WTC11 (cell line): ENCODE data around the gene ZNF488. TPM values are rescaled to one million over a fixed set of nuclear protein-coding genes. Genes with fewer than 3 reads are reported as not detected.
A peak's percentile ranks its signal among the peaks of the same experiment; 100 is the strongest.

Source experiments
- ATAC-seq: fragments of 200-7000 bp; cut with Tn5 transposase; 2 replicates; pipeline ENCODE4 v1.10.0; 2021; ENCODE audit warnings: mild to moderate bottlenecking, moderate library complexity
- CTCF ChIA-PET: fragments of 300-600 bp; sonication (Branson Sonifier 250); formaldehyde crosslinking; loops from one replicate; lab custom pipeline; 2021; ENCODE audit warnings: antibody characterized with exemption; lab: Charles Lee
- POLR2A ChIA-PET: fragments of 350-600 bp; sonication (Branson Sonifier 250); formaldehyde crosslinking; loops from one replicate; lab custom pipeline; 2021; ENCODE audit warnings: antibody characterized with exemption; lab: Charles Lee
- DNase-seq: peaks from one replicate; pipeline ENCODE4 v3.0.0; 2021; ENCODE audit warnings: low spot score
- H3K27ac Mint-ChIP-seq: 2 replicates; pipeline ENCODE4 v1.8.0; 2021; ENCODE audit warnings: mixed read lengths
- H3K27me3 Mint-ChIP-seq: 2 replicates; pipeline ENCODE4 v1.8.0; 2021; ENCODE audit warnings: low read depth, mild to moderate bottlenecking, moderate library complexity, mixed read lengths
- H3K36me3 Mint-ChIP-seq: 2 replicates; pipeline ENCODE4 v1.8.0; 2021; ENCODE audit warnings: mixed read lengths
- H3K4me1 Mint-ChIP-seq: 2 replicates; pipeline ENCODE4 v1.8.0; 2022; ENCODE audit warnings: mixed read lengths
- H3K4me3 Mint-ChIP-seq: 2 replicates; pipeline ENCODE4 v1.8.0; 2021; ENCODE audit warnings: mild to moderate bottlenecking, moderate library complexity, mixed read lengths
- H3K9me3 Mint-ChIP-seq: 2 replicates; pipeline ENCODE4 v1.8.0; 2021; ENCODE audit warnings: mixed read lengths
- ARID4B ChIP-seq: sonication (generic); formaldehyde crosslinking; IDR thresholded peaks from 2 replicates; pipeline ENCODE4 v1.8.0; 2023; ENCODE audit warnings: missing genetic modification reagents, mild to moderate bottlenecking, borderline replicate concordance
- ATF3 ChIP-seq: sonication (generic); formaldehyde crosslinking; conservative IDR thresholded peaks from 2 replicates; pipeline ENCODE4 v1.8.1; 2022; ENCODE audit warnings: mild to moderate bottlenecking, missing genetic modification reagents
- CREB1 ChIP-seq: sonication (generic); formaldehyde crosslinking; IDR thresholded peaks from 2 replicates; pipeline ENCODE4 v1.8.0; 2023; ENCODE audit warnings: mild to moderate bottlenecking, missing genetic modification reagents
- E2F1 ChIP-seq: sonication (generic); formaldehyde crosslinking; IDR thresholded peaks from 2 replicates; pipeline ENCODE4 v1.8.0; 2022; ENCODE audit warnings: mild to moderate bottlenecking, missing genetic modification reagents
- FOXK1 ChIP-seq: sonication (generic); formaldehyde crosslinking; IDR thresholded peaks from 2 replicates; pipeline ENCODE4 v1.8.0; 2022; ENCODE audit warnings: mild to moderate bottlenecking, moderate library complexity, missing genetic modification reagents
- GABPB1 ChIP-seq: sonication (generic); formaldehyde crosslinking; IDR thresholded peaks from 2 replicates; pipeline ENCODE4 v1.8.1; 2023; ENCODE audit warnings: mild to moderate bottlenecking, missing genetic modification reagents
- GRHL2 ChIP-seq: fragments of 250-450 bp; sonication (Bioruptor Pico); IDR thresholded peaks from 2 replicates; pipeline ENCODE4 v1.8.0; 2022; ENCODE audit warnings: mild to moderate bottlenecking, moderate library complexity; ENCODE audit not compliant: insufficient replicate concordance, severe bottlenecking
- HMGA2 ChIP-seq: fragments of 250-450 bp; sonication (Bioruptor Pico); IDR thresholded peaks from 2 replicates; pipeline ENCODE4 v1.4.0; 2021; ENCODE audit warnings: mild to moderate bottlenecking, moderate library complexity
- IRF2 ChIP-seq: sonication (generic); formaldehyde crosslinking; IDR thresholded peaks from 2 replicates; pipeline ENCODE4 v1.8.0; 2022; ENCODE audit warnings: low read depth, missing genetic modification reagents, borderline replicate concordance
- JAZF1 ChIP-seq: fragments of 250-450 bp; sonication (Bioruptor Pico); IDR thresholded peaks from 2 replicates; pipeline ENCODE4 v1.9.0; 2021; ENCODE audit warnings: moderate library complexity, mild to moderate bottlenecking, inconsistent platforms
- MYBL2 ChIP-seq: sonication (generic); formaldehyde crosslinking; IDR thresholded peaks from 2 replicates; pipeline ENCODE4 v1.8.1; 2023; ENCODE audit warnings: mild to moderate bottlenecking, moderate library complexity, missing genetic modification reagents
- NR3C1 ChIP-seq: sonication (generic); formaldehyde crosslinking; conservative IDR thresholded peaks from 2 replicates; pipeline ENCODE4 v1.8.1; 2023; ENCODE audit warnings: low read depth, mild to moderate bottlenecking, missing genetic modification reagents
- SMAD4 ChIP-seq: sonication (generic); formaldehyde crosslinking; IDR thresholded peaks from 2 replicates; pipeline ENCODE4 v1.8.0; 2022; ENCODE audit warnings: mild to moderate bottlenecking, missing genetic modification reagents
- USF2 ChIP-seq: sonication (generic); formaldehyde crosslinking; IDR thresholded peaks from 2 replicates; pipeline ENCODE4 v1.8.1; 2023; ENCODE audit warnings: mild to moderate bottlenecking, missing genetic modification reagents, moderate library complexity
- ZNF232 ChIP-seq: sonication (generic); formaldehyde crosslinking; IDR thresholded peaks from 2 replicates; pipeline ENCODE4 v1.8.0; 2022; ENCODE audit warnings: mild to moderate bottlenecking, missing genetic modification reagents
- ZNF263 ChIP-seq: sonication (generic); formaldehyde crosslinking; IDR thresholded peaks from 2 replicates; pipeline ENCODE4 v1.8.1; 2022; ENCODE audit warnings: low read depth, mild to moderate bottlenecking, moderate library complexity, missing genetic modification reagents
- ZNF671 ChIP-seq: fragments of 250-450 bp; sonication (Bioruptor Pico); IDR thresholded peaks from 2 replicates; pipeline ENCODE4 v1.8.0; 2021; ENCODE audit warnings: mild to moderate bottlenecking
- total RNA-seq: library from RNA; stranded (reverse); gene quantifications from 3 replicates; pipeline ENCODE4 v1.2.3, GENCODE V29; 2021
- TF ChIP-seq, protein P1 (sequence below): sonication (generic); formaldehyde crosslinking; IDR thresholded peaks from 2 replicates; pipeline ENCODE4 v1.8.0; 2022; ENCODE audit warnings: mild to moderate bottlenecking, missing genetic modification reagents
- TF ChIP-seq, protein P2 (sequence below): sonication (generic); formaldehyde crosslinking; IDR thresholded peaks from 2 replicates; pipeline ENCODE4 v1.8.0; 2022; ENCODE audit warnings: mild to moderate bottlenecking, missing genetic modification reagents
- TF ChIP-seq, protein P3 (sequence below): sonication (generic); formaldehyde crosslinking; IDR thresholded peaks from 2 replicates; pipeline ENCODE4 v1.8.0; 2023; ENCODE audit warnings: missing genetic modification reagents
- TF ChIP-seq, protein P4 (sequence below): sonication (generic); formaldehyde crosslinking; IDR thresholded peaks from 2 replicates; pipeline ENCODE4 v1.8.1; 2023; ENCODE audit warnings: mild to moderate bottlenecking, missing genetic modification reagents, moderate library complexity

Gene ZNF488
- total RNA-seq, 1 experiment from 2014 or later: 8.7 TPM

DNA sequence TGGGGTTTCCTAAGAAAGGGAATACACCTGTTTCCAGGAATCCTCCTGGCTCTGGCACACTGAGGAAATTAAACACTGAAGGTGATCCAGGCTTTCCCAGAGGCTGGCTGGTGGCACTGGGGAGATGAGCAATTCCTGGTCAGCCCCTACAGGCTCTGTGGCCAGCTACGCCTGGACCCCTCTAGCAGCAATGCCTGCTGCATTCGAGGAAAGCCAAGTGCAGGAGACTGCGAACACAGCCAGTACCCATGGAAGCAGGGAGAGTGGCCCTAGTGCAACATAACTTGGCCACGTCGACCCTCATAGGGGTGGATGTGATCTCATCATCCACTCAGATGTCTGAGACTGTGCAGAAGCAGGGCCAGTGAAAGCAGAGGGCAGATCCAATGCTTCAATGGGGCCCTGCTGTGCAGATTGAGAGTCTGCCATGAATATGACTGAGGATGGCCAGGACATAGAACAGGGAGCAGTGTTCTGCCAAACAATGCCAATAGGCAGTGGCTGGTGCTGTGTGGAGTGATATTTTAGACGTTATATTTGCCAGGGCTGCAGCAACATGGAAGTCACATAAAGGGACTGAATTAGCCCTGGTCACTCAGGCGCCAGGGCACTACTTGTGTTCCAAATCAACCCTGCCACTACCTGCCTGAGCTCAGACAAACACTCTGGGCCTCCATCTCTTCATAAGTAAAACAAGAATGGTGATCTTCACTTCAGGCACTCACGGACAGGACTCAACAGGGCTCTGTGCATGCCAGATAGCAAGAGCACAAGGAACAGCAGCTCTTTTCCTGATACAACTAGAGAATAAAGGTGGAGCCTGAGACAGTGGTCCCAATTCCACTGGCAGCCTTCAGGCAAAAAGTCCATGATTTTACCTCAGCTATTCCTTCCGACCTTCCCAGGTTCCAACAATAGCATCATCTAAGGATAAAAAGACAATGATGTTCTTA, 2.4 kb downstream of the ZNF488 start:
- H3K4me1 Mint-ChIP-seq: peaks cover 39% of the 10 kb centered on the region
- DNase-seq: no peak
- ATAC-seq: no peak
- TF ChIP-seq JAZF1 (CRISPR knock-in tag): no peak
- TF ChIP-seq SMAD4 (CRISPR knock-in tag): no peak
- TF ChIP-seq ZNF232 (CRISPR knock-in tag): no peak
- TF ChIP-seq MYBL2 (CRISPR knock-in tag): no peak
- no peak for TF ChIP-seq E2F1 (CRISPR knock-in tag)
- TF ChIP-seq USF2: no peak
- TF ChIP-seq, protein P1, sequence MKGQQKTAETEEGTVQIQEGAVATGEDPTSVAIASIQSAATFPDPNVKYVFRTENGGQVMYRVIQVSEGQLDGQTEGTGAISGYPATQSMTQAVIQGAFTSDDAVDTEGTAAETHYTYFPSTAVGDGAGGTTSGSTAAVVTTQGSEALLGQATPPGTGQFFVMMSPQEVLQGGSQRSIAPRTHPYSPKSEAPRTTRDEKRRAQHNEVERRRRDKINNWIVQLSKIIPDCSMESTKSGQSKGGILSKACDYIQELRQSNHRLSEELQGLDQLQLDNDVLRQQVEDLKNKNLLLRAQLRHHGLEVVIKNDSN (CRISPR knock-in tag): no peak
- TF ChIP-seq, protein P2, sequence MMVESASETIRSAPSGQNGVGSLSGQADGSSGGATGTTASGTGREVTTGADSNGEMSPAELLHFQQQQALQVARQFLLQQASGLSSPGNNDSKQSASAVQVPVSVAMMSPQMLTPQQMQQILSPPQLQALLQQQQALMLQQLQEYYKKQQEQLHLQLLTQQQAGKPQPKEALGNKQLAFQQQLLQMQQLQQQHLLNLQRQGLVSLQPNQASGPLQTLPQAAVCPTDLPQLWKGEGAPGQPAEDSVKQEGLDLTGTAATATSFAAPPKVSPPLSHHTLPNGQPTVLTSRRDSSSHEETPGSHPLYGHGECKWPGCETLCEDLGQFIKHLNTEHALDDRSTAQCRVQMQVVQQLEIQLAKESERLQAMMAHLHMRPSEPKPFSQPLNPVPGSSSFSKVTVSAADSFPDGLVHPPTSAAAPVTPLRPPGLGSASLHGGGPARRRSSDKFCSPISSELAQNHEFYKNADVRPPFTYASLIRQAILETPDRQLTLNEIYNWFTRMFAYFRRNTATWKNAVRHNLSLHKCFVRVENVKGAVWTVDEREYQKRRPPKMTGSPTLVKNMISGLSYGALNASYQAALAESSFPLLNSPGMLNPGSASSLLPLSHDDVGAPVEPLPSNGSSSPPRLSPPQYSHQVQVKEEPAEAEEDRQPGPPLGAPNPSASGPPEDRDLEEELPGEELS: no peak
- no peak for TF ChIP-seq NR3C1 (CRISPR knock-in tag)
- no peak for TF ChIP-seq CREB1
- TF ChIP-seq FOXK1 (CRISPR knock-in tag): no peak
- TF ChIP-seq GABPB1: no peak
- no peak for TF ChIP-seq HMGA2
- no peak for TF ChIP-seq ARID4B (CRISPR knock-in tag)
- TF ChIP-seq, all 79 proteins: peak for 0
- peaks cover 10% of the 10 kb centered on the region for H3K36me3 Mint-ChIP-seq
- ChIA-PET POLR2A (no interaction called here), CTCF (interaction anchor here (1.4 kb wide), 1 partner anchor 41 kb away, joined by 4 read pairs; no protein-coding TSS in a partner anchor)
- peaks cover 15% of the 10 kb centered on the region for H3K27me3 Mint-ChIP-seq
- peak overlapping the region; percentile 15 for H3K4me3 Mint-ChIP-seq
- H3K27ac Mint-ChIP-seq: peak overlapping the region; percentile 57; the same call in 1 of the 2 replicates
- H3K9me3 Mint-ChIP-seq: peaks cover 11% of the 10 kb centered on the region

GRCh38 chr10:47381103-47381395, 3.0 kb downstream of the ZNF488 start:
- no peak overlapping the region for H3K27ac Mint-ChIP-seq
- TF ChIP-seq IRF2: no peak
- no peak for TF ChIP-seq HMGA2
- TF ChIP-seq, protein P3, sequence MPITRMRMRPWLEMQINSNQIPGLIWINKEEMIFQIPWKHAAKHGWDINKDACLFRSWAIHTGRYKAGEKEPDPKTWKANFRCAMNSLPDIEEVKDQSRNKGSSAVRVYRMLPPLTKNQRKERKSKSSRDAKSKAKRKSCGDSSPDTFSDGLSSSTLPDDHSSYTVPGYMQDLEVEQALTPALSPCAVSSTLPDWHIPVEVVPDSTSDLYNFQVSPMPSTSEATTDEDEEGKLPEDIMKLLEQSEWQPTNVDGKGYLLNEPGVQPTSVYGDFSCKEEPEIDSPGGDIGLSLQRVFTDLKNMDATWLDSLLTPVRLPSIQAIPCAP (CRISPR knock-in tag): no peak
- TF ChIP-seq, protein P2: no peak
- no peak for TF ChIP-seq ZNF671 (CRISPR knock-in tag)
- TF ChIP-seq, protein P4, sequence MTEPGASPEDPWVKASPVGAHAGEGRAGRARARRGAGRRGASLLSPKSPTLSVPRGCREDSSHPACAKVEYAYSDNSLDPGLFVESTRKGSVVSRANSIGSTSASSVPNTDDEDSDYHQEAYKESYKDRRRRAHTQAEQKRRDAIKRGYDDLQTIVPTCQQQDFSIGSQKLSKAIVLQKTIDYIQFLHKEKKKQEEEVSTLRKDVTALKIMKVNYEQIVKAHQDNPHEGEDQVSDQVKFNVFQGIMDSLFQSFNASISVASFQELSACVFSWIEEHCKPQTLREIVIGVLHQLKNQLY (CRISPR knock-in tag): no peak
- no peak for TF ChIP-seq GRHL2 (CRISPR knock-in tag)
- no peak for TF ChIP-seq ZNF263 (CRISPR knock-in tag)
- TF ChIP-seq ATF3 (CRISPR knock-in tag): no peak

More at GRCh38 chr10:47381103-47381395, 3.0 kb downstream of the ZNF488 start:
- no peak for DNase-seq
- H3K4me1 Mint-ChIP-seq: peaks cover 39% of the 10 kb centered on the region
- H3K4me3 Mint-ChIP-seq: no peak overlapping the region
- H3K27me3 Mint-ChIP-seq: peaks cover 13% of the 10 kb centered on the region
- no peak for ATAC-seq
- POLR2A ChIA-PET: no interaction called here
- CTCF ChIA-PET: interaction anchor here (1.4 kb wide), 1 partner anchor 41 kb away, joined by 4 read pairs; no protein-coding TSS in a partner anchor
- peaks cover 7% of the 10 kb centered on the region for H3K36me3 Mint-ChIP-seq
- H3K9me3 Mint-ChIP-seq: peaks cover 7% of the 10 kb centered on the region
